PC-3 (cell line): ENCODE measurements around the gene SPIB. TPM values are rescaled to one million over a fixed set of nuclear protein-coding genes. Genes with fewer than 3 reads are reported as not detected.

Experiments
- ATAC-seq: fragments of 200-7000 bp; cut with Tn5 transposase; 2 replicates; pipeline ENCODE4 v1.9.1; 2020; ENCODE audit warnings: mild to moderate bottlenecking, moderate library complexity
- BruUV-seq: library from RNA; stranded (reverse); fragments of 400-500 nt; replicated peaks from 2 replicates; lab custom pipeline; 2021; lab: Mats Ljungman, UMichigan
- CTCF ChIA-PET: fragments of 300-600 bp; sonication (Branson Sonifier 250); formaldehyde crosslinking; loops from one replicate; lab custom pipeline; 2022; ENCODE audit warnings: antibody characterized with exemption; lab: Charles Lee
- POLR2A ChIA-PET: fragments of 300-600 bp; sonication (Branson Sonifier 250); formaldehyde crosslinking; loops from one replicate; lab custom pipeline; 2022; ENCODE audit warnings: antibody characterized with exemption; ENCODE audit not compliant: unreplicated experiment; lab: Charles Lee
- DNase-seq: peaks from one replicate; pipeline ENCODE4 v3.0.0-alpha.2; 2015
- H2AFZ ChIP-seq: fragments of 300-600 bp; sonication (generic); 2 replicates; pipeline ENCODE4 v1.6.0; 2016; ENCODE audit warnings: antibody characterized with exemption, low read length
- H3F3A ChIP-seq: fragments of 300-600 bp; sonication (generic); one replicate; pipeline ENCODE4 v1.6.0; 2017; ENCODE audit warnings: antibody characterized with exemption, low read length, control low read depth, mild to moderate bottlenecking; ENCODE audit not compliant: unreplicated experiment
- H3K27ac ChIP-seq: fragments of 300-600 bp; sonication (generic); 2 replicates; pipeline ENCODE4 v1.5.1; 2016; ENCODE audit warnings: mild to moderate bottlenecking, low read length
- H3K27me3 ChIP-seq: fragments of 300-600 bp; sonication (generic); 2 replicates; pipeline ENCODE4 v1.6.1; 2016; ENCODE audit warnings: low read length, mixed read lengths
- H3K36me3 ChIP-seq: fragments of 300-600 bp; sonication (generic); 2 replicates; pipeline ENCODE4 v1.6.1; 2016; ENCODE audit warnings: low read depth, mixed run types, low read length, mixed read lengths
- H3K4me1 ChIP-seq: fragments of 300-600 bp; sonication (generic); 2 replicates; pipeline ENCODE4 v1.5.1; 2016; ENCODE audit warnings: low read length; ENCODE audit not compliant: insufficient read depth
- H3K4me2 ChIP-seq: fragments of 300-600 bp; sonication (generic); 2 replicates; pipeline ENCODE4 v1.6.0; 2016; ENCODE audit warnings: low read length
- H3K4me3 ChIP-seq: fragments of 300-600 bp; sonication (generic); 2 replicates; pipeline ENCODE4 v1.5.1; 2016; ENCODE audit warnings: mild to moderate bottlenecking, low read length, mixed read lengths
- H3K79me2 ChIP-seq: fragments of 300-600 bp; sonication (generic); 2 replicates; pipeline ENCODE4 v1.6.1; 2017; ENCODE audit warnings: low read length, mixed read lengths
- H3K9ac ChIP-seq: fragments of 300-600 bp; sonication (generic); 2 replicates; pipeline ENCODE4 v1.6.0; 2016; ENCODE audit warnings: mild to moderate bottlenecking, low read length
- H3K9me2 ChIP-seq: fragments of 300-600 bp; sonication (generic); replicated peaks from 2 replicates; pipeline ENCODE4 v1.6.1; 2016; ENCODE audit warnings: mixed run types, low read length, mixed read lengths
- H3K9me3 ChIP-seq: fragments of 300-600 bp; sonication (generic); 2 replicates; pipeline ENCODE4 v1.6.1; 2016; ENCODE audit warnings: low read length, mixed read lengths
- H4K20me1 ChIP-seq: fragments of 300-600 bp; sonication (generic); 2 replicates; pipeline ENCODE4 v1.6.1; 2016; ENCODE audit warnings: low read length, mixed read lengths
- EZH2 ChIP-seq: fragments of 300-600 bp; sonication (generic); IDR thresholded peaks from one replicate; pipeline ENCODE4 v1.6.1; 2017; ENCODE audit warnings: antibody characterized with exemption, mild to moderate bottlenecking, low read length; ENCODE audit not compliant: unreplicated experiment
- EZH2phosphoT487 ChIP-seq: fragments of 300-600 bp; sonication (generic); IDR thresholded peaks from 2 replicates; pipeline ENCODE4 v1.6.1; 2018; ENCODE audit warnings: mild to moderate bottlenecking, antibody characterized with exemption, low read length, borderline replicate concordance
- intact Hi-C: fragments of 100-400 bp; cut with micrococcal nuclease; formaldehyde crosslinking; loops from 2 replicates; pipeline ENCODE4 v1.9.0; 2023
- total RNA-seq: library from RNA; depleted of rRNA; stranded (reverse); fragments of >200 nt; gene quantifications from 2 replicates; pipeline ENCODE4 v1.2.3, GENCODE V29; 2014
- TF ChIP-seq, protein P1 (sequence below): fragments of 300-600 bp; sonication (generic); conservative IDR thresholded peaks from 2 replicates; pipeline ENCODE4 v1.5.1; 2017; ENCODE audit warnings: antibody characterized with exemption, low read depth, mild to moderate bottlenecking, low read length

SPIB gene
- total RNA-seq, 1 experiment from 2014 or later: not detected

DNA sequence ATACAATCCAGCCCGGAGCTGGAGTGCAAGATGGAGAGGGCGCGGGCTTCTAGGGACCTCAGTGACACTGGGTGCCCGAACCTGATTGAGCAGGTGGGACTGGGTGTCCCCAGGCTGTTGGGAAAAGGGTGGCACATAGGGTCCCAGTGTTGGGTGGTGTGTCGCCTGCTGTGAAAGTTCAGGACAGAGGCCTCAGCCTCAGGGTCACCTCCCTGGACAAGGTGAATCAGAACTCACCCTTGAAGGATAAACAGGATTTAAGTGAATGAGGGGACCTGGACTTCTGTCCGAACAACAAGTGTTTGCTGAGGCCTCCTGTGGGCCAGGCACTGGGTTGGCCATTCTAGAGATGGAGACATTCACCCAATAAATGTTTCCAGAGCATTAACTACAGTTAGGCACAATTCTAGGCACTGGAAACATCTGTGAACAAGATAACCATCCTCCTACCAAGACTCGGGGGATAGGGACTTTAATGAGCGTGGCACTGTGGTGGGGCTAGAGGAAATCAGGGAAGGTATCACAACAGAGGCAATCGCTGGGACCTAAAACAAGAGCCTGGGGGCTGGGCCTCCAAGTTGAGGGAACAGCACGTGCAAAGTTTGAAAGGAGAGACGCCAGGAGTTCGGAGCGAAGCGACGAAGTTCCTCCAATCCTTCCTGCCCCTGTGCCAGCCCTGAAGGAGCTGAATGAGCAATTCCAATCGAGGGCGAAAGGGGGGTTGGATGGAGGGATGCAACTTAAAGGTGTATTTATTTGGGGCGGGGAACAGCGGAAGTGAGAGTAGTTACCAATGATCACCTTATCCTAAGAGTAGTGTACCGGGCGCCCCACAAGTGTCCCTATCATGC lies 35.5 kb upstream of the SPIB start:
- ChIA-PET CTCF (no interaction called here), POLR2A (interaction anchor here (0.7 kb wide), 1 partner anchor 31 kb away, joined by 5 read pairs; no protein-coding TSS in a partner anchor)
- DNase-seq (no peak), ATAC-seq (no peak)
- H3K79me2 ChIP-seq: peaks cover 40% of the 10 kb centered on the region
- no peaks in the 10 kb centered on the region for H3K9me2 ChIP-seq
- peak overlapping the region; percentile 85 for H3K4me2 ChIP-seq
- peak overlapping the region; percentile 22 for H3K9ac ChIP-seq
- H3K27ac ChIP-seq: peak overlapping the region; percentile 21
- TF ChIP-seq, protein P1, sequence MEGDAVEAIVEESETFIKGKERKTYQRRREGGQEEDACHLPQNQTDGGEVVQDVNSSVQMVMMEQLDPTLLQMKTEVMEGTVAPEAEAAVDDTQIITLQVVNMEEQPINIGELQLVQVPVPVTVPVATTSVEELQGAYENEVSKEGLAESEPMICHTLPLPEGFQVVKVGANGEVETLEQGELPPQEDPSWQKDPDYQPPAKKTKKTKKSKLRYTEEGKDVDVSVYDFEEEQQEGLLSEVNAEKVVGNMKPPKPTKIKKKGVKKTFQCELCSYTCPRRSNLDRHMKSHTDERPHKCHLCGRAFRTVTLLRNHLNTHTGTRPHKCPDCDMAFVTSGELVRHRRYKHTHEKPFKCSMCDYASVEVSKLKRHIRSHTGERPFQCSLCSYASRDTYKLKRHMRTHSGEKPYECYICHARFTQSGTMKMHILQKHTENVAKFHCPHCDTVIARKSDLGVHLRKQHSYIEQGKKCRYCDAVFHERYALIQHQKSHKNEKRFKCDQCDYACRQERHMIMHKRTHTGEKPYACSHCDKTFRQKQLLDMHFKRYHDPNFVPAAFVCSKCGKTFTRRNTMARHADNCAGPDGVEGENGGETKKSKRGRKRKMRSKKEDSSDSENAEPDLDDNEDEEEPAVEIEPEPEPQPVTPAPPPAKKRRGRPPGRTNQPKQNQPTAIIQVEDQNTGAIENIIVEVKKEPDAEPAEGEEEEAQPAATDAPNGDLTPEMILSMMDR: no peak
- TF ChIP-seq EZH2phosphoT487 (no peak), EZH2 (no peak)
- H4K20me1 ChIP-seq: peaks cover 2% of the 10 kb centered on the region; the same call in 1 of the 2 replicates
- H3K4me3 ChIP-seq: peak overlapping the region; percentile 78
- no peaks in the 10 kb centered on the region for H3K27me3 ChIP-seq
- H3K4me1 ChIP-seq: peaks cover 15% of the 10 kb centered on the region; the same call in 1 of the 2 replicates
- TSS peak; percentile 65 for BruUV-seq
- no peaks in the 10 kb centered on the region for H3K9me3 ChIP-seq
- H3F3A ChIP-seq: peaks cover 3% of the 10 kb centered on the region
- peaks cover 33% of the 10 kb centered on the region for H3K36me3 ChIP-seq
- H2AFZ ChIP-seq: peak overlapping the region; percentile 48
- intact Hi-C loops: no loop called here

DNA sequence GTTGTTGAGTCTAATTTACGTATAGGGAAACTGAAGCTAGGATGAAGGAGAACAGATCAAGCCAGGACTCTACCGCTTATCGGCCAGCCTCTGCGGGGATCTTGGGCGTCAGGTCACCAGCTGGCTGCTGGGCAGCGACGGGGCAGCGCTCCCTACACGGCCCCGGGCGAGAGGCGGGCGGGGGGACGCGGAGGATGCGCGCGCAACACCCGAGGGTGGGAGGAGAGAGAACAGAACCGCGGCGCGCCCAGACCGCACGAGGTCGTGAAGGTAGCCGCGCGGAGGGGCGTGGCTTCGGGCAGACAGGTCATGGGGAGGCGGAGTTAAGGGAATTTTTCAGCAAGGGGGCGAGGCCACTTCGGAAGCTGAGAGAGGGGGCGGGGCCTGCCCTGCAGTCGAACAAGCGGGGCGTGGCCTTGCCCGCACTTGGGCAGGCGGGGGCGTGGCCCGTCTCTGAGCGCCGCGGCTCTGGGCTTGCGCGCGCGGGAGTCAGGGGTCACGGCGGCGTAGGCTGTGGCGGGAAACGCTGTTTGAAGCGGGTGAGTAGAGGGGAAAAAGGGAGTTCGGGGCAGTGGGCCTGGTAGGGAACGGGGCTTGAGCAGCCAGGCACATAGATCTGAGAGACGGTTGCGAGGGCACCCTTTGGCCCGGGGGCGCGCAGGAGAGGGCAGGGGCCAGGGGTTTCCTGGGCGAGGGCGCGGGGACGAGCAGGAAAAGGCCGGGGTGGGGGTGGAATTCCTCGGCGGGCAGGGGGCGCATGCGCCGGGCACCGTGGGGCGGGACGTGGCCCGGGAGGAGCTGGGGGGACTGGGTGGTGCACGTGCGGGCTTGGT lies 34.7 kb upstream of the SPIB start, which contains the start of gene POLD1:
Gene POLD1 (plus strand): TSS at position 496 of the 833 bp plus-strand sequence. CDS start 14,505 bp downstream, outside the sequence.
- intact Hi-C loops: loop anchor here (1.0 kb wide), 1 partner anchor 77 kb away; no protein-coding TSS in a partner anchor
- no TSS peak for BruUV-seq
- Histone ChIP-seq H3K27ac (peak within 1 kb of the TSS; percentile 49), H3F3A (peaks cover 3% of the 10 kb centered on the region), H3K79me2 (peaks cover 49% of the 10 kb centered on the region), H3K9me3 (no peaks in the 10 kb centered on the region), H2AFZ (peak within 1 kb of the TSS; percentile 62), H3K27me3 (no peaks in the 10 kb centered on the region), H3K9ac (peak within 1 kb of the TSS; percentile 85), H3K4me2 (peak within 1 kb of the TSS; percentile 88), H3K4me3 (peak within 1 kb of the TSS; percentile 78), H4K20me1 (no peaks in the 10 kb centered on the region), H3K9me2 (no peaks in the 10 kb centered on the region), H3K4me1 (peaks cover 15% of the 10 kb centered on the region; the same call in 1 of the 2 replicates), H3K36me3 (peaks cover 27% of the 10 kb centered on the region)
- ChIA-PET CTCF (no interaction called here), POLR2A (interaction anchor here (0.6 to 0.7 kb wide), 2 partner anchors 9 to 32 kb away, joined by 5 to 6 read pairs; no protein-coding TSS in a partner anchor)
- ATAC-seq: peak; percentile 84
- TF ChIP-seq EZH2phosphoT487 (no peak), EZH2 (no peak)
- TF ChIP-seq, protein P1: no peak
- peak; percentile 99 for DNase-seq
